GM18909 (cell line): ENCODE measurements around the gene PADI1.

Source experiments
- ATAC-seq: cut with Tn5 transposase; IDR thresholded peaks from one replicate; pipeline ENCODE4 v1.9.1; 2021; ENCODE audit warnings: mild to moderate bottlenecking; ENCODE audit not compliant: unreplicated experiment, poor library complexity

The PADI1 gene

GRCh38 chr1:17204546-17205440, at the start of gene PADI1:
Gene PADI1, plus strand, starts transcription at chr1:17205128. Its CDS starts 90 bp downstream, at chr1:17205218.
- ATAC-seq, result no peak

- no peak for ATAC-seq
Observed at GRCh38 chr1:17155257-17155920, 49.5 kb upstream of the PADI1 start.

GRCh38 chr1:17156108-17156507, 48.8 kb upstream of the PADI1 start:
- no peak for ATAC-seq

- no peak for ATAC-seq
Observed at GRCh38 chr1:17158961-17159360, 46.0 kb upstream of the PADI1 start.

- no peak for ATAC-seq
Observed at GRCh38 chr1:17161137-17161740, 43.7 kb upstream of the PADI1 start.

GRCh38 chr1:17161926-17162800, 42.8 kb upstream of the PADI1 start:
- no peak for ATAC-seq

GRCh38 chr1:17162941-17163340, 42.0 kb upstream of the PADI1 start:
- ATAC-seq, result no peak

GRCh38 chr1:17163371-17163770, 41.6 kb upstream of the PADI1 start:
- ATAC-seq, result no peak

GRCh38 chr1:17163789-17164666, 40.9 kb upstream of the PADI1 start:
- no peak for ATAC-seq

GRCh38 chr1:17165823-17166222, 39.1 kb upstream of the PADI1 start:
- no peak for ATAC-seq

- no peak for ATAC-seq
Observed at GRCh38 chr1:17167041-17167785, 37.7 kb upstream of the PADI1 start.

- ATAC-seq, result no peak
Observed at GRCh38 chr1:17167786-17168090, 37.2 kb upstream of the PADI1 start.

GRCh38 chr1:17168091-17168876, 36.6 kb upstream of the PADI1 start:
- ATAC-seq, result no peak

- no peak for ATAC-seq
Observed at GRCh38 chr1:17170571-17170970, 34.4 kb upstream of the PADI1 start.

- ATAC-seq, result no peak
Observed at GRCh38 chr1:17173217-17173616, 31.7 kb upstream of the PADI1 start.

GRCh38 chr1:17176306-17177061, 28.4 kb upstream of the PADI1 start:
- no peak for ATAC-seq

- ATAC-seq, result no peak
Observed at GRCh38 chr1:17177651-17178050, 27.3 kb upstream of the PADI1 start.
